Activated CD8-positive, alpha-beta memory T cell treated with anti-CD3 and anti-CD28 coated beads, Interleukin-2, amount 50 U/mL, for 24 hours (primary cell): ENCODE results near the gene HEPHL1.

ENCODE experiments used
- DNase-seq: peaks from one replicate; pipeline ENCODE4 v3.0.0-alpha.2; 2020; ENCODE audit errors: extremely low read depth

Gene HEPHL1

GRCh38 chr11:94129512-94130297 lies 108.6 kb downstream of the HEPHL1 start:
- DNase-seq = no peak

- DNase-seq = no peak
These were observed 109.3 kb downstream of the HEPHL1 start for GRCh38 chr11:94130298-94131046.

GRCh38 chr11:94131047-94131717 lies 110.0 kb downstream of the HEPHL1 start:
- no peak for DNase-seq

GRCh38 chr11:94131718-94132115 lies 110.6 kb downstream of the HEPHL1 start:
- DNase-seq = no peak

- DNase-seq = no peak
These were observed 111.0 kb downstream of the HEPHL1 start for GRCh38 chr11:94132152-94132558.

GRCh38 chr11:94132823-94133408 lies 111.8 kb downstream of the HEPHL1 start:
- DNase-seq = no peak

GRCh38 chr11:94133752-94134151 lies 112.6 kb downstream of the HEPHL1 start:
- DNase-seq = no peak

- DNase-seq = no peak
These were observed 113.7 kb downstream of the HEPHL1 start for GRCh38 chr11:94134651-94135512.

GRCh38 chr11:94139416-94139815 lies 118.3 kb downstream of the HEPHL1 start:
- no peak for DNase-seq

- DNase-seq = no peak
These were observed 119.1 kb downstream of the HEPHL1 start for GRCh38 chr11:94140154-94140655.

- no peak for DNase-seq
These were observed 120.6 kb downstream of the HEPHL1 start for GRCh38 chr11:94141511-94142307.

- DNase-seq = no peak
These were observed 121.4 kb downstream of the HEPHL1 start for GRCh38 chr11:94142308-94143281.

GRCh38 chr11:94144216-94144615 lies 123.1 kb downstream of the HEPHL1 start:
- DNase-seq = no peak

- no peak for DNase-seq
These were observed 123.5 kb downstream of the HEPHL1 start for GRCh38 chr11:94144664-94145063.

GRCh38 chr11:94145431-94145830 lies 124.3 kb downstream of the HEPHL1 start:
- no peak for DNase-seq

GRCh38 chr11:94145916-94146315 lies 124.8 kb downstream of the HEPHL1 start:
- no peak for DNase-seq

- no peak for DNase-seq
These were observed 126.3 kb downstream of the HEPHL1 start for GRCh38 chr11:94147433-94147845.

GRCh38 chr11:94148189-94148588 lies 127.0 kb downstream of the HEPHL1 start:
- no peak for DNase-seq

GRCh38 chr11:94149431-94150017 lies 128.4 kb downstream of the HEPHL1 start:
- no peak for DNase-seq
